Cerebellar cortex (tissue), 1 donor: Measurements from ENCODE around the gene GPR148.
"Not testable (repeated sequence)": the region's sequence is repeated elsewhere in the genome, so short reads cannot be mapped to it uniquely, and the experiment has no call there.

ENCODE experiments used
- DNase-seq: peaks from one replicate; pipeline ENCODE4 v3.0.0-alpha.2; 2015; ENCODE audit warnings: low spot score

GPR148 gene

GRCh38 chr2:130728549-130729316 lies at the start of gene GPR148:
Gene GPR148 (plus strand): TSS chr2:130729070. CDS start chr2:130729152, 82 bp downstream.
- peak; percentile 92 for DNase-seq

- DNase-seq = not testable (repeated sequence)
Observed at GRCh38 chr2:130692041-130692770, 36.7 kb upstream of the GPR148 start.

- peak; percentile 77 for DNase-seq
Observed at GRCh38 chr2:130693474-130693873, 35.4 kb upstream of the GPR148 start.

GRCh38 chr2:130703250-130703649 lies 25.6 kb upstream of the GPR148 start:
- not testable (repeated sequence) for DNase-seq

GRCh38 chr2:130714795-130715194 lies 14.1 kb upstream of the GPR148 start:
- not testable (repeated sequence) for DNase-seq

- no peak for DNase-seq
Observed at GRCh38 chr2:130720036-130720435, 8.8 kb upstream of the GPR148 start.

- no peak for DNase-seq
Observed at GRCh38 chr2:130720528-130720927, 8.3 kb upstream of the GPR148 start.

GRCh38 chr2:130724455-130724854 lies 4.4 kb upstream of the GPR148 start:
- no peak for DNase-seq

- no peak for DNase-seq
Observed at GRCh38 chr2:130726614-130727180, 2.2 kb upstream of the GPR148 start.

GRCh38 chr2:130727286-130727924 lies 1.5 kb upstream of the GPR148 start:
- peak; percentile 76 for DNase-seq

GRCh38 chr2:130728007-130728454 lies 839 bp upstream of the GPR148 start:
- DNase-seq = peak; percentile 50

GRCh38 chr2:130729322-130730299 lies 741 bp downstream of the GPR148 start:
- peak; percentile 86 for DNase-seq

GRCh38 chr2:130732257-130732656 lies 3.4 kb downstream of the GPR148 start:
- DNase-seq = not testable (repeated sequence)

GRCh38 chr2:130735200-130735599 lies 6.3 kb downstream of the GPR148 start:
- no peak for DNase-seq

- no peak for DNase-seq
Observed at GRCh38 chr2:130736487-130736886, 7.6 kb downstream of the GPR148 start.

- no peak for DNase-seq
Observed at GRCh38 chr2:130737592-130737991, 8.7 kb downstream of the GPR148 start.

- DNase-seq = no peak
Observed at GRCh38 chr2:130740671-130741070, 11.8 kb downstream of the GPR148 start.

GRCh38 chr2:130743278-130743677 lies 14.4 kb downstream of the GPR148 start:
- no peak for DNase-seq

GRCh38 chr2:130744287-130745117 lies 15.6 kb downstream of the GPR148 start:
- peak; percentile 42 for DNase-seq

GRCh38 chr2:130749078-130749477 lies 20.2 kb downstream of the GPR148 start:
- DNase-seq = no peak
